ENCODE results near the gene HDAC11.

GRCh38 chr3:13492976-13493866, 13.1 kb downstream of the HDAC11 start:
- TF ChIP-seq EZH2 (IDR thresholded peaks at IDR 0.05) (no peak), POLR2AphosphoS5 (IDR thresholded peaks at IDR 0.05; ENCODE audit: borderline replicate concordance, low read depth, low read length) (no peak), FOXP2 (optimal IDR thresholded peaks at IDR 0.05; ENCODE audit: control extremely low read depth, extremely low read length, insufficient read depth) (no peak)
